ENCODE data around the gene BBLN.

- no peak for TF ChIP-seq EZH2phosphoT487 (IDR thresholded peaks at IDR 0.05; ENCODE audit: borderline replicate concordance, low read length)
- TF ChIP-seq CTCF (IDR thresholded peaks at IDR 0.05; ENCODE audit: low read depth, low read length, poor library complexity, severe bottlenecking), result no peak
Measured at GRCh38 chr9:128167209-128167608, 7.1 kb downstream of the BBLN start.

Data from DOHH2 (cell line).